ENCODE data around the gene RHBDL3. TPM values are rescaled to one million over a fixed set of nuclear protein-coding genes. Genes with fewer than 3 reads are reported as not detected.

The RHBDL3 gene
- total RNA-seq, 6 donors from 2014 or later, result 0.47 to 1.2 TPM; not detected in 4

DNA sequence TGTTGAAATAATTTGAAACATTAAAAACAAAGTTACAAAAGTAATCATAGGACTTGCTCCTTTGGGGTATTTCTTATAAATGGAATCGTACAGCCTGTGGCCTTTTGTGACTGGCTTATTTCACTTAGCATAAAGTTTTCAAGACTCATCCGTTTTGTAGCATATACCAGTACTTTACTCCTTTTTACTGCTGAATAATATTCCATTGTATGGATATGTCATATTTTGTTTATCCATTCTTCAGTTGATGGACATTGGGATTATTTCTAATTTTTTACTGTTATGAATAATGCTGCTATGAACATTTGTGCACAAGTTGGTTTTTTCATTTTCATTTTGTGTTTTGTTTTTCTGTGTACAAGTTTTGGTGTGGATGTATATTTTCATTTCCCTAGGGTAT is 30.0 kb upstream of the RHBDL3 start:
- ATAC-seq (ENCODE audit: low FRiP score in 2 of 2) (no peak), DNase-seq (no peak)
- Histone ChIP-seq H3K27me3 (no peaks in the 10 kb centered on the region), H3K9me3 (no peaks in the 10 kb centered on the region), H3K36me3 (no peaks in the 10 kb centered on the region), H3K27ac (no peak overlapping the region), H3K4me1 (peaks cover 0 to 3% (median 0%) of the 10 kb centered on the region in 4 donors), H3K4me3 (no peak overlapping the region)
- TF ChIP-seq, protein P1, sequence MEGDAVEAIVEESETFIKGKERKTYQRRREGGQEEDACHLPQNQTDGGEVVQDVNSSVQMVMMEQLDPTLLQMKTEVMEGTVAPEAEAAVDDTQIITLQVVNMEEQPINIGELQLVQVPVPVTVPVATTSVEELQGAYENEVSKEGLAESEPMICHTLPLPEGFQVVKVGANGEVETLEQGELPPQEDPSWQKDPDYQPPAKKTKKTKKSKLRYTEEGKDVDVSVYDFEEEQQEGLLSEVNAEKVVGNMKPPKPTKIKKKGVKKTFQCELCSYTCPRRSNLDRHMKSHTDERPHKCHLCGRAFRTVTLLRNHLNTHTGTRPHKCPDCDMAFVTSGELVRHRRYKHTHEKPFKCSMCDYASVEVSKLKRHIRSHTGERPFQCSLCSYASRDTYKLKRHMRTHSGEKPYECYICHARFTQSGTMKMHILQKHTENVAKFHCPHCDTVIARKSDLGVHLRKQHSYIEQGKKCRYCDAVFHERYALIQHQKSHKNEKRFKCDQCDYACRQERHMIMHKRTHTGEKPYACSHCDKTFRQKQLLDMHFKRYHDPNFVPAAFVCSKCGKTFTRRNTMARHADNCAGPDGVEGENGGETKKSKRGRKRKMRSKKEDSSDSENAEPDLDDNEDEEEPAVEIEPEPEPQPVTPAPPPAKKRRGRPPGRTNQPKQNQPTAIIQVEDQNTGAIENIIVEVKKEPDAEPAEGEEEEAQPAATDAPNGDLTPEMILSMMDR (IDR thresholded peaks at IDR 0.05), result no peak
- TF ChIP-seq POLR2A (IDR thresholded peaks at IDR 0.05) (no peak), POLR2AphosphoS5 (IDR thresholded peaks at IDR 0.05) (no peak), EP300 (IDR thresholded peaks at IDR 0.05) (no peak)
- WGBS, 2 donors, result 99 to 100% methylated on average over 2 of the region's 2 CpGs

DNA sequence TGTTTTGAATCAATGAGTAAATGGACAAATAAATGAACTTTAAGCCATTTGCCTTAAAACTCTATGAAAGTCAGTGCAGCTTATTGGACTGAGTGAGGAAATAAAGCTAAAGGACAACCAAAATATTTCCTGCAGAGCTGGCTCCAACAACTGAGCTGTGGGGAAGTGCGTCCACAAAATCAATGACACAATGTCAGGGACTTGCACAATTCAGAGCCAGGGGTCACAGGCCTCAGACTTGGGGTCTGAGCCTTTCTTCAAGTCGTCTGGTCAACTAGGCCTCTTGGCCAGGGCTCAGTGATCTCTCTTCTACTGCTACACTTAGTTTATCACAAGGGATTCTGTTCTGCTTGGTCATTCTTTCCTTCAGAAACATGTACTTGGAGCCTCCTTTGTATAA is 26.2 kb upstream of the RHBDL3 start:
- H3K4me1 ChIP-seq, result peaks cover 0 to 13% (median 8%) of the 10 kb centered on the region in 4 donors
- no peak overlapping the region for H3K4me3 ChIP-seq
- DNase-seq (no peak), ATAC-seq (ENCODE audit: low FRiP score in 2 of 2) (no peak)
- TF ChIP-seq POLR2A (IDR thresholded peaks at IDR 0.05) (no peak), POLR2AphosphoS5 (IDR thresholded peaks at IDR 0.05) (peak in 1 of 2 donors; percentile 14)
- H3K27me3 ChIP-seq, result no peaks in the 10 kb centered on the region
- no peaks in the 10 kb centered on the region for H3K36me3 ChIP-seq
- no peaks in the 10 kb centered on the region for H3K9me3 ChIP-seq
- WGBS, 2 donors, result 52 to 70% methylated on average over 2 of the region's 2 CpGs
- H3K27ac ChIP-seq, result no peak overlapping the region

DNA sequence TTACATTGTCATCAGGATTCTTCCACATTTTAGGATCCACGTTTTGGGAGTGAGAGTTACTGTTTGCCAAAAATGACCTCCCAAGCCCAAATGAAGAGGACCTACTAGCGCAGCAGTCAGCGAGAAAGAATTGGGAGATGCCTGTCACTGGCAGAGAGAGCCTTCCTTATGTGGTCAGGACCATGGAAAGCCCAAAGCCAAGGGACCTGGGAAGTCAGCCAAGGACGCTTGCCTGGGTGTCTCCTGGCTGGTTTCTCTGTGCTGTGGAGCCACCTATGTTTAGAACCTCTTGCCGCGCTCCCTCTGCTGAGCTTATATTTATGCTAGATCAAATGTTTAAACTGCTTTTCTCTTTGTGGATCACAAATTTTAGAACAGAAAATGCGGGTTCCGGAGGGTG is 24.9 kb upstream of the RHBDL3 start:
- DNase-seq (no peak), ATAC-seq (ENCODE audit: low FRiP score in 2 of 2) (no peak)
- Histone ChIP-seq H3K27me3 (no peaks in the 10 kb centered on the region), H3K9me3 (no peaks in the 10 kb centered on the region), H3K4me3 (no peak overlapping the region), H3K36me3 (no peaks in the 10 kb centered on the region), H3K4me1 (peaks cover 0 to 13% (median 8%) of the 10 kb centered on the region in 4 donors), H3K27ac (no peak overlapping the region)
- WGBS, 2 donors, result 73 to 79% methylated on average over 8 of the region's 8 CpGs
- TF ChIP-seq, protein P1 (IDR thresholded peaks at IDR 0.05), result no peak
- TF ChIP-seq POLR2AphosphoS5 (IDR thresholded peaks at IDR 0.05) (no peak), EP300 (IDR thresholded peaks at IDR 0.05) (no peak), POLR2A (IDR thresholded peaks at IDR 0.05) (no peak)

DNA sequence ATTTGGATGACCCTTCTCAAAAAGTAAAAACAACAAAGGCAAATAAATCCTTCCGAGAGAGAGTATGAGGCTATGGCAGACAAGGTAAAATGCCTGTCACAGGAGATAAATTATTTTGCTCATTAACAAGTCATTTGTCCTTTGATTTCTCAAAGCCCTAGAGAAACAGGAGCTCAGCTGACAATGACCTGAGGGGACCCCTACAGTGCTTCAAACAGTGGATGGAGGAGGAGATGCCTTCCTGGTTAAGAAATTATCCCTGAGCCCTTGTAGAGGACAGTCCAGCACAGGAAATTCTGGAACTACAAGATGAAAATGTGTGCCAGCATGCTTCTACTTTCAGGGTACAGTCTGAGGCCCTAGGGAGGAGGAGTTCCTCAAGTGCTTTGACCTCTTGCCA is 24.0 kb upstream of the RHBDL3 start:
- H3K27me3 ChIP-seq, result no peaks in the 10 kb centered on the region
- TF ChIP-seq POLR2A (IDR thresholded peaks at IDR 0.05) (no peak), EP300 (IDR thresholded peaks at IDR 0.05) (no peak), POLR2AphosphoS5 (IDR thresholded peaks at IDR 0.05) (no peak)
- TF ChIP-seq, protein P1 (IDR thresholded peaks at IDR 0.05), result no peak
- no peak for DNase-seq
- H3K4me1 ChIP-seq, result peaks cover 0 to 13% (median 8%) of the 10 kb centered on the region in 4 donors
- H3K4me3 ChIP-seq, result no peak overlapping the region
- H3K9me3 ChIP-seq, result no peaks in the 10 kb centered on the region
- H3K36me3 ChIP-seq, result no peaks in the 10 kb centered on the region
- ATAC-seq (ENCODE audit: low FRiP score in 2 of 2), result no peak
- no peak overlapping the region for H3K27ac ChIP-seq
- WGBS, 2 donors, result 70 to 86% methylated on average over 1 of the region's 1 CpG

DNA sequence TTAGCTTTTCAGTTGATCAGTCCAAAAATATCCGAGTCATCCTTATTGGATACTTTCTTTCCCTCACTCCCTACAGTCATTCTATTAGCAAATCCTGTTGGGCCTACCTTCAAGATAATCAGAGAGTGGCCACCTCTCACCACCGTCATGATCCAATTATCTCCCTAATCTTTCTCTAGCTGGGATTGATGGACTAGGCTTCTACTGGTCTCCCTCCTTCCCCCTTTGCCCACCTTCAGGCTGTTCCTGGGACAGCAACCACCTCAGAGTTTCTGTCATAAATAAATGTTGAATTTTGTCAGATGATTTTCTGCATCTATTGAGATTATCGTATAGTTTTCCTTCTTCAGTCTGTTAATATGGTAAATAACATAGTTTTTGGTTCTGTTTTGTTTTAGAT is 16.2 kb upstream of the RHBDL3 start:
- H3K36me3 ChIP-seq, result no peaks in the 10 kb centered on the region
- no peak for ATAC-seq (ENCODE audit: low FRiP score in 2 of 2)
- H3K4me1 ChIP-seq, result no peaks in the 10 kb centered on the region
- no peak for DNase-seq
- TF ChIP-seq POLR2A (IDR thresholded peaks at IDR 0.05) (no peak), POLR2AphosphoS5 (IDR thresholded peaks at IDR 0.05) (no peak)
- TF ChIP-seq, protein P1 (IDR thresholded peaks at IDR 0.05), result no peak
- H3K27ac ChIP-seq, result no peak overlapping the region
- 81 to 94% methylated on average over 3 of the region's 3 CpGs for WGBS, 2 donors
- H3K9me3 ChIP-seq, result no peaks in the 10 kb centered on the region
- no peaks in the 10 kb centered on the region for H3K27me3 ChIP-seq
- H3K4me3 ChIP-seq, result no peak overlapping the region
